ENCODE measurements around the gene TIMM10.
A peak's percentile ranks its signal among the peaks of the same experiment; 100 is the strongest.

The TIMM10 gene

DNA sequence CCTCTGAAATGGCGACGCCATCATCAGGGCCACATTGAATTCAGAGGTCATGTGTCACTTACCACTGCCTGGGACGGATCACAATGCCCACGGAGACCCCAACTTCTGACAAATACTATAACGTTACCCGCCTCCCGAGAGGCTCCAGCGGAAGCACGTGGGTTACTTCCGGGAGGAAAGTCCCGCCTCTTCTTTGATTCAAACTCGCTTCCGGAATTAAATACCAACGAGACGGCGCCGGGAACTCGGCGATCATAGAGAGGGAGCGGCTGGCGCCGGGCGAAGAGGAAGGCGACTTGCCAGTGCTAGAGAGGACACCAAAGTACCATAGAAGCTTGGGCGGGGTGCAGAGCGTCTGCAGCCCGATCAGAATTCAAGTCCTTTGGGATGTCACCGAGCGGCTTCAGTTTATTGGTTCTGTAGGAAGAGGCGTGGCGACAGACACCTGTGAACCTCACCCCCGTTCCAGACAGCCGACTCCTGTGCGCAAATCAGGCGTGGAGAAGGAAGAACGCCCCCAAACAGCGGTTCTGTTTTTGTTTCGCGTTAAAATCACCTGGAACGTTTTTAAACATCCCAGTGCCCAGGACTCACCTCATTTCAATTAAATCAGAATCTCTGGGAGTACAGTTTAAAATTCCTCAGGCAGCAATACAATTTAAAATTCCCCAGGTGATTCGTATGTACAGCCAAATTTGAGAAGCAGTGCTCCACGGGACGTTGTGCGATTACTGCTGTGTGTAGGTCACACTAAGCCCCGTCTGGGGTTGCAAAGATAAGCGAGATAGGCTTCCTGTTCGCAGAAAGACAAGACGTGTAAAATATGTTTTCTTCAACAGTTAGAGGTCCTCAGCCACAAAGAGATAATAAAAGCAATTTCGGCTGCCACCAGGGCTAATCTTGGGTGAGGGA is at the start of gene TIMM10:
TSS of gene TIMM10 (minus strand) at position 159 of the 912 bp plus-strand sequence. CDS start 565 bp downstream, outside the sequence.
- peak; percentile 96 for DNase-seq

DNA sequence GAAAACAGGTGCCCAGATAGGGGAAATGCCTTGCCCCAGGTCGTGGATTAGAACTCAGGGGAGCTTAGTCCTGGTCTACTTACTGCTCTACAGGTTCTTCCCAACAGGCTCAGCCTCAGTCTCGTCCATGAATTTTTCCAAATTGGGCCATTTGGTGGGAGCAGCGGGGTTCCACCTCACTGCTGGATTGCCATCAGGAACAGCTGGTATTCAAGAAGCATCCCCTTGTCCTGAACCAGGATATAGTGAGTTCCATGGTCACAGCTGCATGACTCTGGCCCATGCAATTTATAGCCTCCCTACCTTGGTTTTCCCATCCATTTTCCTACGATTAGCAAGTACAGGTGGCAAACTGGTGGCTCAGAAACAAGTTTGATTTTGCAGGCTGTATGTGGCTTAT is 43.5 kb upstream of the TIMM10 start:
- no peak for DNase-seq

DNA sequence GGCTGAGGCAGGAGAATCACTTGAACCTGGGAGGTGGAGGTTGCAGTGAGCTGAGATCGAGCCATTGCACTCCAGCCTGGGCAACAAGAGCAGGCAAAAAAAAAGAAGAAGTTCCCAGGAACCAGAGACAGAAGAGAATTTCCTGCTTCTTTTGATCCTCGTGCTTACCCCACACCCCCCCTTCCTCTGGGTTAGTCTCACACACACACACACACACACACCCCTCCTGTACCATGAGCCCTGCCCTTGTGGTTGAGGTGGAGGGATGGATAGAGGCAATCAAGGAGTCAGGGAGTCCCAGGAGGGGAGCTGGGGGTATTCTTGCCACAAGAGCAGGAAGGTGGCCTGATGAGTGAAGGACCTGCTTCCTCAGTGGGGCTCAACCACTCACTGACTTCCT is 41.1 kb upstream of the TIMM10 start:
- DNase-seq: no peak

- DNase-seq: peak; percentile 67
Observed at GRCh38 chr11:57568330-57568766, 37.8 kb upstream of the TIMM10 start.

DNA sequence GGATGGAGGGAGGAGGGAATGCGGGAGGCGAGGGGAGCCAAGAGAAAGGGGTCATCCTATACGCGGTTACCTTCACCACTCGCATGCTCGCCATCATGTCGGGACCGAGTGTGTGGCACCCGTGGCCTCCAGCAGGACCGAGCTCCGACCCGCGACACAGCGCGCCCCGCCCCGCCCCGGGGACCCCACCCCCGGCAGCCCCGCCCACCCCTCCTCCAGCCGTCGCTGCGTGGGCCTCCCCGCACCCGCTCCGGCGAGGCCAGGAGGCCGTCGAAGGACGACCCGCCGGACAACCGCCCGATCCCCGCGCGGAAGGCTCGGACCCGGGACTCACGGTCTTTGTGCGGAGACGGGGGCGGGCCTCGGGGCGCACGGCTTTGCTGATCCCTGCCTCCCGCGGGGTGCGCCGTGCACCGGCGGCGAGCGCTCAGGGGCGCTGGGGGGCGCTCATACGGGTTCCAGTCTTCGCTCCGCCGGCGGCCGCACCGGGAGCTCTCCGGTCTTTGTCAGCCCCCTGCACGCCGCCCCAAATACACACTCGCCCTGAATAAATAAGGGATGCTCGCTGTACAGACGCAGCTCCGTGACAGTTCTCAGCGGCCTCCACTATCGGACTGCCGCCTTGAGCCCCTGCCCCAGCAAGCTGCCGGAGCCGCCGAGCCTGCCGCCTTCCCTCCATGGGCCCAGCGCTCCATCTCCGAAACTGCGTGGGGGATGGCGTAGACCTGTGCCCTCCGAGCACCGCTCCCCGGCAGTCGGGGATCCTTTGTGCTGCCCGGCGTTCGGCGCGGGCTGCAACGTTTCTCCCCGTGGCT is 37.2 kb upstream of the TIMM10 start, which contains the start of gene UBE2L6:
TSS of gene UBE2L6 (minus strand) at position 158 of the 815 bp plus-strand sequence. CDS start at position 97, 61 bp downstream.
- peak; percentile 12 for DNase-seq

DNA sequence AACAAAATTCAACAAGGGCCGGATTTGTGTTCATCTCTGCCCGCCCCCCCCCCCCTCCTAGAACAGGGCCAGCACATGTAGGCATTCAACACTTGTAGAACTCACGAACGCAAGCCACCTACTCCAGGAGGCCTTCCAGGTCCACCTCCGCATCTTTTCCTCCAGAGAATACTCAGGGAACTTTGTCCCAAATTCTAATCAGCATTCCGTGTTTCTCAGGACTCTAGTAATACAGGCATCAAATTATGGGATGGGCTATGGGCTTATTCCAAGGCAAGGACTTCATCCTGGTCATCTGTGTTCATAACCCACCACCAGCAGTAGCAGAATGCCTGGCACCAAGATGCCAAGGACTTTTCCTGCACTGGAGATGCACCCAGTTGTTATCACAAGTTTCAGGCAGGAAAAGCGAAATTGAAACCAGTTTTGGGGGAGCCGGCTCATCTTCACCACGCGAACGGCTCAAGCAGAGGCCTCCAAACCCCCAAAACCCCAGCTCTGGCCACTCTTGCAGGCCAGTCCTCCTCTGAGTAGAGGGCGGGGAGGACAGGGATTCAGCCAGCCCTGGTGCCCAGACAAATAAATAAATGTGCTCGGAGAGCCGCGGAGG is 36.5 kb upstream of the TIMM10 start:
- no peak for DNase-seq

DNA sequence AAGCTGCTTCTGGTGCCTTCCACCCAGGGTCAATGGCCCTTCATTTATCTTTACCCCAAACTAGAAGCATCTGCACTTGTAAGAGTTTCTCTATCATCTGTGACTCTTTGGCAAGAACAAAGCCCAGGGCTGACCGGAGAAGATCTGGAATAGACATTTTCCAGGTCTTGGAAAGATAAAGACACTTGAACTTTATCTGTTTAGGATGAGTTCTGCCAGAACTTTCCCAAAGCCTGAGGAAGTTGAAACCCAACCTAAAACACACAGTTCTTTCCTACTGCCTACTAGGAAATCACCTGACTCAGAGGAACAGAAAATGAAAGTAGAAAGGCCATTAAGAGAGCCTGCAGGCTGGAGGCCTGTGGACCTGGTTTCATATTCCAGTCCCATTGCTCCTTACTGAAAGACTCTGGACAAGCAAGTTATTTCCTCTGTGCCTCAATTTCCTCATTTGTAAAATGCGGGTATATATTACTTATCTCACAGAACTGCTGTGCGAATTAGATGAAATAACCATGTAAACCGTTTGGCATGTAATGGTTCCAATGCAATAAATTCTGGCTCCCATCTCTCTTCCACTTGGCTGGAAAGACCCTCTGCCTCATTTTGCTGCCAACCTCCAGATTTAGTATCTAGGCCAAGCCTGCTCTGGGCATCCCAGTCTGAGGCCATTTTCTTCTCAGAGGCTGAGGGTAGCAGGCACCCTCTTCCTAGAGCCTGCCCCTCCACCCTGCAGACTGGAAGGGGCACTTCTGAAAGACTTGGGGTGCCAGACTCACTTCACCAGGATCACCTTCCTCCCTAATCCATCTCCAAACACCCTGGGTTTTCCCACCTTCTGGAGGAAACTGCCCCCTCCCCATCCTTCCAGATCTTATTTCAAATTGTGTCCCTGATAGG is 35.7 kb upstream of the TIMM10 start:
- peak; percentile 22 for DNase-seq

DNA sequence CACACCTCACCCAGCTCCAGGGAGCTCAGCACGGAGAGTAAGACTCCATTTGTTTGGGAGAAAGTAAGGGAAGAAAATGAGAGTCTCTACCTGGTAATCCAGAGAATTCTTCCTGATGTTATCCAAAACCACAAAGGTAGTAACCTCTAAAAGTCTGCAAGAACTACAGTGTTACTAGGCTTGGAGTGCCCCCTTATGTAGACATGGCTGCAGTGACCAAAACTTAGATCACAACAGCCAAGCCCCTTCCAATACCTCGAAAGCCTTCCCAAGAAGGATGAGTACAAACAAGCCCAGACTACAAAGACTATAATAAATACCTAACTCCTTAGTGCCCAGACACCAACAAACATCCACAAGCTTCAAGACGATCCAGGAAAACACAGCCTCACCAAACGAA is 32.0 kb upstream of the TIMM10 start:
- no peak for DNase-seq

- DNase-seq: no peak
Observed at GRCh38 chr11:57560146-57560545, 29.6 kb upstream of the TIMM10 start.

GRCh38 chr11:57556041-57556440 is 25.5 kb upstream of the TIMM10 start:
- DNase-seq: no peak

DNA sequence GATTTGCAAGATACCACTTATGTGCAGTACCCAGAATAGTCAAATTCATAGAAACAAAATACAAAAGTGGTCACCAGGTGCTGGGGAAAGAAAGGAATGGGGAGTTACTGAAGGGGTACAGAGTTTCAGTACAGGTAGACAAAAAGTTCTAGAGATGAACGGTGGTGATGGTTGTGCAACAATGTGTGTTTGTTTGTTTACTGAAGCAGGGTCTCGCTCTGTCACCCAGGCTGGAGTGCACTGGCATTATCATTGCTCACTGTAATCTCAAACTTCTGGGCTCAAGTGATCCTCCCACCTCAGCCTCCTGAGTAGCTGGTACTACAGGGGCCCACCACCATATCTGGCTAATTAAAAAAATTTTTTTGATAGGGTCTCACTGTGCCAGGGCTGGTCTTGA is 24.8 kb upstream of the TIMM10 start:
- DNase-seq: no peak

GRCh38 chr11:57552479-57552878 is 21.9 kb upstream of the TIMM10 start:
- no peak for DNase-seq

- no peak for DNase-seq
Observed at GRCh38 chr11:57551941-57552340, 21.4 kb upstream of the TIMM10 start.

DNA sequence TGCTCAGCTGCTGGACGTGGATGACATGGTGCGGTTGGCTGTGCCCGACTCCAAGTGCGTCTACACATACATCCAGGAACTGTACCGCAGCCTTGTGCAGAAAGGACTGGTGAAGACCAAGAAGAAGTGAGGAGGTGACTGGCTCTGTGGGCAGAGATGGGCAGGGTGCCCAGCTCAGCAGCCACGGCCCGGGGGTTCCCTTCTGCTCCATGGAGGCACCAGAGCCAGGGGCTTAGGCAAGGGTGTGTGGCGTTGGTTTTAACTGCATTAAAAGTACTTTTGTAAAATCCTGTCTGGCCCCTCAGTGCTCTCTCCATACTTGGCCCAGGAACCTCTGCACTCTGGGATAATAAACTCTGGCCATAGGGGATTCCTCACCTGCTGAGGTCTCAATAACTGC is 19.4 kb upstream of the TIMM10 start:
- DNase-seq: no peak

DNA sequence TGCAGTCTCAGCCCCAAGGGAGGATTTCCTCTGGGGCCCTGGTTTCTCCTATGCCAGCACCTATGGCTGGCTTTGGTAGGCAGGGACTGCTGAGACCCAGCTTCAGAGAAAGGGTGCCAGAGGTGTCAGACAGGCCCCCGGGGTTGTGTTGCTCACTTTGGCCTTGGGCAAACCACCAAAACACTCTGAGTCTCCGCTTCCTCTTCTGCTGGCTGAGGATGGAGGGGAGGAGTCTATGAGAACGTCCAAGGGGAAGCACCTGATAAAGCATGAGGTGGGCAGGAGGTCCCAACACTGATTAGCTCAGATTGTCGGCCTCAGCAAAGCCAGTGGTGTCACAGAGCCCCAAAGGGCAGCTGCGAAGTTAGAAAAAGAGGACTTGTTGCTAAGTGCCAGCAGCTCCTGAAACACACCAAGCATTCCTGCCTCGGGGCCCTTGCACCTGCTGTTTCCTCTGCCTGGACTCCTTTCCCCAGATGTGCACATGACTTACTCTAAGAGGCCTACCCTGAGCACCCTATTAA is 17.4 kb upstream of the TIMM10 start:
- no peak for DNase-seq

- DNase-seq: no peak
Observed at GRCh38 chr11:57546869-57547475, 16.4 kb upstream of the TIMM10 start.

DNA sequence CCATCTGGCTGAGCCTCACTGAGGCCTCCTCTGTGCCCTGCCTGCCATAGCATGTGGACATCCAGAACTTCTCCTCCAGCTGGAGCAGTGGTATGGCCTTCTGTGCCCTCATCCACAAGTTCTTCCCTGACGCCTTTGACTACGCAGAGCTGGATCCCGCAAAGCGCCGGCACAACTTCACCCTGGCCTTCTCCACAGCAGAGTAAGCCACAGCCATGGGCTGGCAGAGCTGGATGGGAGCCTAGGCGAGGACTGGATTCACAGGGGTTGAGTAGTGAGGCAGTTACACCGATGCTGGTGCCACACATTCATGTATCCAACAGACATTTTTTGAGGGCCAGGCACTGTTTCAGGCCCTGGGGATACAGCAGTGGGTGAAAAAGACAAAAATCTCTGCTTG is 15.9 kb upstream of the TIMM10 start:
- DNase-seq: no peak

DNA sequence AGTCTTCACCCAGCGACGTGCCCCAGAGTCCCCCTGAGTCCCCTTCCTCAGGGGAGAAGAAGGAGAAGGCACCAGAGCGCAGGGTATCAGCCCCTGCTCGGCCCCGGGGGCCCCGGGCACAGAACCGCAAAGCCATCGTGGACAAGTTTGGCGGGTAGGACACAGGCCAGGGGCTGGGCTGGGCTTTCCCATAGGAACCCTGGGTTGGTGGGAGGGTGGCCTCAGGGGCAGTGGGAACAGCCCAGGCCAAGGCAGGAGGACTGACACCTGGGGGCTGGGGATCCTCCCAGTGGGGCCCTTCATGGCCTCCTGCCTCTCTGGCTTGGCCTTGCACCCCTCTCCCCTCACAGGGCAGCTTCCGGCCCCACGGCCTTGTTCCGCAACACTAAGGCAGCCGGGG is 15.3 kb upstream of the TIMM10 start:
- no peak for DNase-seq

GRCh38 chr11:57544566-57544965 is 14.0 kb upstream of the TIMM10 start:
- no peak for DNase-seq

GRCh38 chr11:57543593-57543992 is 13.0 kb upstream of the TIMM10 start:
- no peak for DNase-seq

DNA sequence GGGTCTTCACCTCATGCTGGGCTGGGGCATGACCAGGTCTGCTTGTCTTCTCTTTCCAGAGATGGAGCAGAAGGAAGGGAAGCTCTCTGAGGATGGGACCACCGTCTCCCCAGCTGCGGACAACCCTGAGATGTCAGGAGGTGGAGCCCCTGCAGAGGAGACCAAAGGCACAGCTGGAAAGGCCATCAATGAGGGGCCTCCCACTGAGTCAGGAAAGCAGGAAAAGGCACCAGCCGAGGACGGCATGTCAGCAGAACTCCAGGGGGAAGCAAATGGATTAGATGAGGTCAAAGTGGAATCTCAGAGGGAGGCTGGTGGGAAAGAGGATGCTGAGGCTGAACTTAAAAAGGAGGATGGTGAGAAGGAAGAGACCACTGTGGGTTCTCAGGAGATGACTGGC is 12.0 kb upstream of the TIMM10 start:
- no peak for DNase-seq

GRCh38 chr11:57541169-57541568 is 10.6 kb upstream of the TIMM10 start:
- no peak for DNase-seq

Measured in DMS79 (cell line).